Keratinocyte (primary cell): Measurements from ENCODE around the gene PHLPP2.

Experiments used
- EZH2 ChIP-seq: IDR thresholded peaks from one replicate; pipeline ENCODE4 v1.6.1; 2012; ENCODE audit warnings: inconsistent platforms, mild to moderate bottlenecking, low read length, moderate library complexity
- TF ChIP-seq, protein P1 (sequence below), 3 experiments: IDR thresholded peaks in 1 of 3; conservative IDR thresholded peaks in 1 of 3; optimal IDR thresholded peaks in 1 of 3; 2 replicates in 2 of 3; 3 replicates in 1 of 3; pipeline versions ENCODE3 to v1.5.1; 2011; ENCODE audit warnings: low read length in 3 of 3, mild to moderate bottlenecking in 3 of 3, moderate library complexity in 2 of 3, control low read depth in 1 of 3, inconsistent platforms in 1 of 3; ENCODE audit not compliant: insufficient read depth in 2 of 3; ENCODE audit errors: extremely low read depth in 1 of 3

DNA sequence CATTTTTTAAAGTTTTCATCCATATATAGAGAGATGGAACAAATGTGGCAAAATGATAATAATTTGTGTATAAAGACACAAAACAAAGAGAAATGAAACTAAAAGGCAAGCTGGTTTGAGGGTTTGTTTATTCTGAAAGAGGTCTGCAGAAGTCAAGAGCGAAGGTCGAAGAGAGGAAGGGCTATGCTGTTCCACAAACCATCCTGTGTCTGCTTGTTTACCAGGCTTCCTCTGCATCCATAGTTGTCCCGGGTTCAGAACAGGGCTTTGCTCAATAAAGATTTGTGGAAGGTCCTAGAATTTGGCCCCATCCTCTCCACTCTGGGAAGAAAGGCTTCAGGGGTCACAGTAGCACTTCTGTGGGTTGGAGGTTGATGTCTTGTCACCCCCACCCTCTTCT, 100.9 kb downstream of the PHLPP2 start:
- TF ChIP-seq, protein P1, sequence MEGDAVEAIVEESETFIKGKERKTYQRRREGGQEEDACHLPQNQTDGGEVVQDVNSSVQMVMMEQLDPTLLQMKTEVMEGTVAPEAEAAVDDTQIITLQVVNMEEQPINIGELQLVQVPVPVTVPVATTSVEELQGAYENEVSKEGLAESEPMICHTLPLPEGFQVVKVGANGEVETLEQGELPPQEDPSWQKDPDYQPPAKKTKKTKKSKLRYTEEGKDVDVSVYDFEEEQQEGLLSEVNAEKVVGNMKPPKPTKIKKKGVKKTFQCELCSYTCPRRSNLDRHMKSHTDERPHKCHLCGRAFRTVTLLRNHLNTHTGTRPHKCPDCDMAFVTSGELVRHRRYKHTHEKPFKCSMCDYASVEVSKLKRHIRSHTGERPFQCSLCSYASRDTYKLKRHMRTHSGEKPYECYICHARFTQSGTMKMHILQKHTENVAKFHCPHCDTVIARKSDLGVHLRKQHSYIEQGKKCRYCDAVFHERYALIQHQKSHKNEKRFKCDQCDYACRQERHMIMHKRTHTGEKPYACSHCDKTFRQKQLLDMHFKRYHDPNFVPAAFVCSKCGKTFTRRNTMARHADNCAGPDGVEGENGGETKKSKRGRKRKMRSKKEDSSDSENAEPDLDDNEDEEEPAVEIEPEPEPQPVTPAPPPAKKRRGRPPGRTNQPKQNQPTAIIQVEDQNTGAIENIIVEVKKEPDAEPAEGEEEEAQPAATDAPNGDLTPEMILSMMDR (optimal IDR thresholded peaks at IDR 0.05 in 1 of 3, IDR thresholded peaks at IDR 0.05 in 1 of 3, conservative IDR thresholded peaks at IDR 0.05 in 1 of 3; ENCODE audit: extremely low read depth in 1 of 3, insufficient read depth in 2 of 3, low read length in 3 of 3) = no peak
- TF ChIP-seq EZH2 = no peak
